ENCODE measurements around the gene FHOD3.
"Not testable (repeated sequence)": the region's sequence is repeated elsewhere in the genome, so short reads cannot be mapped to it uniquely, and the experiment has no call there.

FHOD3 gene

GRCh38 chr18:36724169-36724568, 426.7 kb downstream of the FHOD3 start:
- no peak for DNase-seq

DNA sequence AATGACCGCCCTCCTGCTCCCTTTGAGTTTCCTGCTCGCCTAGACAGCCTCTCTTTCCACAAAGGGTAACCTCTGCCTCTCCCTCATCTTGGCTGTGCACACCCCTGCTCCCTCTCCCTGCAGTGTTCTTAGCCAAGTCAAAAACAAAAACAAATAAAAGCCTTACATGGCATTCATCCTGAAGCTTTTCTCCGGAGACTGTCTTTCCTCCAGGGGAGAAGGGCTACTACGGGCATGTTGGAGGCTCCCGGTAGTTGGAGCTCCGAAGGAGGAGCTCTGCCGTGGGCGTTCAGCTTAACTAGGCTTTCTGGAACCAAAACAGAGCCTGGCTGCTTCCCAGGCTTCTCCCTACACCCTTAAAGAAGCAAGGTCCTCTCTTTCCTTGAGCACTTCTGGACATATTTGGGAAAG, 427.1 kb downstream of the FHOD3 start:
- no peak for DNase-seq

GRCh38 chr18:36728345-36728744, 430.8 kb downstream of the FHOD3 start:
- no peak for DNase-seq

- DNase-seq = no peak
Observed at GRCh38 chr18:36729197-36729596, 431.7 kb downstream of the FHOD3 start.

DNA sequence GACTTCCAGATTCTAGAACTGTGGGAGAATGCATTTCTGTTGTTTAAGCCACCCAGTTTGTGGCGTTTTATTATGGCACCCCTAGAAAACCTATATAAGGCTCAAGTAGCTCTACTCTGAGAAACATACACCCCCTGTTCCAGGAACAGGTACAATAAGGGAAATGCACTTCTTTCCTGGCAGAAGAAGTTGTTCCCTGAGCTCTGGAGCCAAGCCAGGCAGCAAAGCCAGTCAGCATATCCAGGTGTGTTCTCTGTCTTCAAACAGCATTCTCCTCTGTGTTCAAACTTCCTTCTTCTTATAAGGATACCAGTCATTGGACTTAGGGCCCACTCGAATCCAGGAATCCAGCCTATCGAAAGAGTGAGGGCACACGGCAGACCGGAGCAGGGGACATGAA, 434.8 kb downstream of the FHOD3 start:
- no peak for DNase-seq

- no peak for DNase-seq
Observed at GRCh38 chr18:36733150-36733549, 435.6 kb downstream of the FHOD3 start.

DNA sequence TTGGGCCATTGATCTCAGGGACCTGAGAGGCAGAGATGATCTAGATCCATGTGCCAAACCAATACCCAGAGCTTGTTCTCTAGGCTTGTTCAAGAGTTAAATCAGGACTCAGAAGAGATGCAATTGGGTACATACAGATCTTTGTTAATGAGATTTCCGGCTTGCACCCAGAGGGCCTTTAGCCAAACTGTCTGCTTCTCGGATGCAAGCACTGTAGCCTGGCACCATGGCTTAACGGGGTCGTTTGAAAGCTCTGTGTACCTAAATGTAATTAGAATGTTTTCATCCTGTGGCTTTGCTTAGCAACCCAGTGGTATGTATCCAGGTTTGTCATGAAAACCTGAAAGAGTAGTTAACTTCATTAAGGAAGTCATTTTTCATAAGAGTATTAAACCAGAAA, 437.1 kb downstream of the FHOD3 start:
- DNase-seq = no peak

GRCh38 chr18:36735130-36735529, 437.6 kb downstream of the FHOD3 start:
- no peak for DNase-seq

GRCh38 chr18:36736094-36736493, 438.6 kb downstream of the FHOD3 start:
- no peak for DNase-seq

GRCh38 chr18:36737316-36737715, 439.8 kb downstream of the FHOD3 start:
- no peak for DNase-seq

GRCh38 chr18:36744261-36744876, 446.9 kb downstream of the FHOD3 start:
- DNase-seq = no peak

GRCh38 chr18:36745219-36745975, 447.9 kb downstream of the FHOD3 start:
- DNase-seq = no peak

DNA sequence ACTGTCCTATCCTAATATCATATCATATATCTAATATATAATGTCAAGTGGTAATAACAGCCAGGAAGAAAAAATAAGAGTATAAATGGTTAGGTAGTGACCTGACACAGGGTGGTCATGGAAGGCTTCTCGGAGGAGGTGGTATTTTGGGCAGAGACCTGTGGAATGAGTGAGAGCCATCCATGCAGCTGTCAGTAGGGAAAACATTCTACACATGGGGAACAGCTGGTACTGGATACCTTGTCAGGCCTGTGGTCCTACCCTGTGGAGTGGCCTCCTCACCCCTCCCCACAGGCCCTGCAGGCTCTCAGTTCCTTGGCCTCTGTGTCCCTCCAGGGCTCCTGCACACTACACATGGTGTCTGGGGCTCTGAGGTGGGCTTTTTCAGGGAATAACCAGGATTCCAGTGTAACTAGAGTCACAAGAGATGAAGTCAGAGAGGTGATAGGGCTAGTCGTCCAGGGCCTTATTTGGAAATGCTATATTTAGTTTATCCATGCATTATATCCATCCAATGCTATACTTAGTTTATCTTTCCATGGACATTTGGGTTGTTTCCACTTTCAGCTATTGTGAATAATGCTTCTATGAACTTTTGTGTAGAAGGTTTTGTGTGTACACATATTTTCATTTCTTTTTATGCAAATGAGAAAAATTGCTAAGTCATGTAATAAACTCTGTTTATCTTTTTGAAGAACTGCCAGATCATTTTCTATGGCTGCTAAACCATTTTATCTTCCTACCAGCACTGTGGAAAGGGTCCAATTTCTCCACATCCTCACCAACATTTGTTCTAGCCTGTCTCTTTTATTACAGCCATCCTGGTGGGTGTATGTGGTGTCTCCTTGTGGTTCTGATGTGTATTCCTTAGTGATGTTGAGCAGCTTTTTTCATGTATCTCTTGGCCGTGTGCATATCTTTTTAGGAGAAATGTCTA, 455.7 kb downstream of the FHOD3 start:
- no peak for DNase-seq

DNA sequence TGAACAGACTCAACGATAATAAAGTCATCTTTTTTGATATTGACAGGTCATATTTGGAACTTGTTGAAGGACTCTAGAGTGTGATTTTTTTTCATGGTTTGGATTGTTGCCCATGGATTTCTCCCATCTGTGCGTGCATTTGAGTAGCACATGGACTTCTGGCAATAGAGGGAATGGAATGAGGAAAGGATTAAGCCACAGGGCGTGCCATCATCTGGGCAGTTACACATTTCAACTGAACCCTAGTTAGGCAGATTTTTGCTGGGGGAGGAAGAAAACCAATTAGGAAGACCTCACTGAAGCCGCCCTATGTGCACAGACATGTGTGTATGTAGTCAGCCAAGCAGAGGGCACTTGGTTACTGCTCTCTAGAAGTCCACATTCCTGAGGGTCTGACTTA, 458.7 kb downstream of the FHOD3 start:
- DNase-seq = no peak

GRCh38 chr18:36757081-36757480, 459.6 kb downstream of the FHOD3 start:
- no peak for DNase-seq

DNA sequence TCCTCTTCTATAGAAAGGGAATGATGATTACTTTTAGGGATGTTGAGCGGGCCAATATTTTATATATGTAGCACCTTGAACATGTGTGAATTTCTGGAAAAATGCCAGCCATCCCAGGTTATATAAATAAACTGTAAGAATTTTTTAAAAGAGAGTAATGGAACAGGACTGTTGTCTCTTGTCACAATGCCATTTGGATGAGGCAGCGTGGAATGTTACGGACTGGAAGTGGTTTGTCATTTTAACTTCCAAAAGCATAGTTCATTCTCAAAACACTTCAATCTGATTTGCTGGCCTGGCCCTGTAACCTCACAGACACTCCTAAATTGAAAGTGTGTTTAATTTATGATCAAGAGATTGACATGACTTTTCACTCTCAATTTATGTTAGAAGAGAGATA, 460.5 kb downstream of the FHOD3 start:
- DNase-seq = no peak

GRCh38 chr18:36758623-36759022, 461.1 kb downstream of the FHOD3 start:
- no peak for DNase-seq

DNA sequence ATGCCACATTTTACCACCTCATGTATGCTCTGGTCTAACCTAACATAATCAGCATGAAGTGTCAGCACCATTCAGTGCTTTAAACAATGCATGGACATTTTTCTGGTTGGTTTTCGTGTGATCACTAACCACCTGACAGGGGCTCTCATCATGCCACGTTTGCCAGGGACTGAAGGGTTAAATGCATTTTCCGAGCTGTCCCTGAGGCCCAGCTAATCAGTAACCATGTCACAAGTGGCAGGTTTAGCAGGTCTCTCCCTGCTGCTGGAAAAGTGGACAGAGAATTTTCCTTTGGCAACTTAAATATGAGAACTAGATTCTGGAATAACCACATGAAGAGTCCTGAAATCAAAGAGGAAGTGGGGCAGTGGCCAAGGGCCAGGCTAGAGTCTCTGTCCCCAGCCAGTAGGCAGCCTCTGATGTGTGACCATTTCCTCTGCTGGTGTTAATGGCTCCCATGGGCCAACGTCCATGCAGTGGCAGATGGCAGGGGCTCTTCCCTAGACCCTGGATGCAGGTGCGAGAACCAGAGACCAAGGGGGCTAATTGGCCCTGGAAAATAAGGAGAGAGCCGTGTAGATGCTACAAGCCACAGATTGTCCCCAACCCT, 461.8 kb downstream of the FHOD3 start:
- DNase-seq = no peak

GRCh38 chr18:36760598-36760997, 463.1 kb downstream of the FHOD3 start:
- DNase-seq = no peak

DNA sequence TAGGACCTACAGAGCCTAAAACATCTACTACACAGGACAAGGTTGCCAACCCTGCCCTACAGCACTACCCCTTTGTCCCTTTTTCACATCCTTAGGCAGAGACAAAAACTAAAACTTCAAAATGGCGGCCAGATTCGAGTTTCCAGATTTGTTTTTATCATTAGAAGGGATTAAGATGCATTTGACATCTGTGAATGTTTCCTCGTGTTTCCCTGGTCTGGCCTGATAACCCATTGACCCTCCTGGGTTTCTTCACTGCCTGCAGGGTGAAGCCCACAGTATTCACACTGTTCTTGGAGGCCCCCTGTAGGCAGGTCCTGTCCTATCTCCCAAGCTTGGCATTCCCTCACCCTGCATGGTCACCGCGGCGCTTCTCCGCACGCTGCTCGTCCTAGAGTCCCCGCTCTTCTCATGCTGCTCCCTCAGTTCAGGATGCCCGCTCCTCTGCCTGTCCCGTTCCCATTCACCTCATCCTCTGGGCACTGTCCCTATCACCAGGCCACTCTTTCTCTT, 463.7 kb downstream of the FHOD3 start:
- DNase-seq = no peak

- DNase-seq = no peak
Observed at GRCh38 chr18:36762074-36762473, 464.6 kb downstream of the FHOD3 start.

GRCh38 chr18:36762965-36763364, 465.5 kb downstream of the FHOD3 start:
- not testable (repeated sequence) for DNase-seq

- no peak for DNase-seq
Observed at GRCh38 chr18:36766836-36767235, 469.3 kb downstream of the FHOD3 start.

Measured in CD4-positive, alpha-beta T cell treated with Interleukin-10 for 1 hour (primary cell).